Endometrial microvascular endothelial cells (primary cell): ENCODE measurements around the gene NRP1. TPM values are rescaled to one million over a fixed set of nuclear protein-coding genes. Genes with fewer than 3 reads are reported as not detected.

Source experiments
- in situ Hi-C: cut with HindIII; loops from 2 replicates; pipeline ENCODE4 v1.10.0; 2017; ENCODE audit warnings: low sequenced_read_pairs, low pct_unique_long_range_greater_than_20kb; ENCODE audit errors: inconsistent ontology term
- total RNA-seq: library from RNA; depleted of rRNA; stranded (reverse); fragments of >200 nt; gene quantifications from one replicate; pipeline ENCODE4 v1.2.3, GENCODE V29; 2015; ENCODE audit errors: inconsistent ontology term

The NRP1 gene
- total RNA-seq, 1 donor from 2014 or later: 149 TPM

- in situ Hi-C loops: no loop called here
Observed at GRCh38 chr10:33204031-33204430, 130.4 kb downstream of the NRP1 start.

- in situ Hi-C loops: no loop called here
Observed at GRCh38 chr10:33201971-33202370, 132.5 kb downstream of the NRP1 start.

- in situ Hi-C loops: no loop called here
Observed at GRCh38 chr10:33201056-33201780, 133.2 kb downstream of the NRP1 start.

- in situ Hi-C loops: no loop called here
Observed at GRCh38 chr10:33199731-33200232, 134.7 kb downstream of the NRP1 start.

GRCh38 chr10:33198610-33199009, 135.9 kb downstream of the NRP1 start:
- in situ Hi-C loops: no loop called here

- in situ Hi-C loops: no loop called here
Observed at GRCh38 chr10:33196710-33197491, 137.6 kb downstream of the NRP1 start.

GRCh38 chr10:33196377-33196706, 138.1 kb downstream of the NRP1 start:
- in situ Hi-C loops: no loop called here

- in situ Hi-C loops: no loop called here
Observed at GRCh38 chr10:33195608-33196376, 138.7 kb downstream of the NRP1 start.

- in situ Hi-C loops: no loop called here
Observed at GRCh38 chr10:33193701-33194521, 140.6 kb downstream of the NRP1 start.

GRCh38 chr10:33193057-33193700, 141.3 kb downstream of the NRP1 start:
- in situ Hi-C loops: no loop called here

GRCh38 chr10:33192190-33192589, 142.3 kb downstream of the NRP1 start:
- in situ Hi-C loops: no loop called here

GRCh38 chr10:33190406-33190805, 144.1 kb downstream of the NRP1 start:
- in situ Hi-C loops: no loop called here

- in situ Hi-C loops: no loop called here
Observed at GRCh38 chr10:33189808-33190207, 144.7 kb downstream of the NRP1 start.

- in situ Hi-C loops: no loop called here
Observed at GRCh38 chr10:33189363-33189762, 145.1 kb downstream of the NRP1 start.

- in situ Hi-C loops: no loop called here
Observed at GRCh38 chr10:33187427-33187999, 147.0 kb downstream of the NRP1 start.

- in situ Hi-C loops: no loop called here
Observed at GRCh38 chr10:33186150-33186549, 148.3 kb downstream of the NRP1 start.

- in situ Hi-C loops: no loop called here
Observed at GRCh38 chr10:33183655-33184054, 150.8 kb downstream of the NRP1 start.

GRCh38 chr10:33180921-33181320, 153.5 kb downstream of the NRP1 start:
- in situ Hi-C loops: no loop called here
